GM23248 (cell line): ENCODE results near the gene TM4SF18.

Experiments used
- EZH2 ChIP-seq: fragments of 200-600 bp; sonication (generic); IDR thresholded peaks from 2 replicates; pipeline ENCODE4 v1.6.1; 2018; ENCODE audit warnings: antibody characterized with exemption, mild to moderate bottlenecking; ENCODE audit not compliant: insufficient read depth, poor library complexity, severe bottlenecking
- EZH2phosphoT487 ChIP-seq: fragments of 200-600 bp; sonication (generic); IDR thresholded peaks from 2 replicates; pipeline ENCODE4 v1.6.1; 2018; ENCODE audit warnings: antibody characterized with exemption, moderate library complexity, mild to moderate bottlenecking, low read depth; ENCODE audit not compliant: insufficient read depth

DNA sequence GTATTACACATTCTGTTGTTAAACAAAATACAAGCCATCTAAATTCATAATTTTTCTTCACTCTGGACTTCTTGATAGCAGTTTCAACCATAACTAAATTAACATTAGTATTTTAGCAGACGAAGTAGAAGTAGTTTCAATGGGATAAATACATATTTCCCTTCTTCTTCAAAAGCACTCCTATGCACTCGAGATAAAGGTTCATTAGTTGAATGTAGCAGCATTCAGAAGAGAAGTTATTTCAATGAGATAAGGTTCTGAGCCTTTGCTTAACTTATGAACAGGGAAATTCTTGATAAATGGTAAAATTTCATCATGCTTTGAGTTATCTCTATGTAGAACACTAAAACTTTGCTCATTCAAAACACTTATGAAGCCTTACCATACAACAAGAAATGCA is 11.8 kb downstream of the TM4SF18 start:
- TF ChIP-seq EZH2 = no peak
- no peak for TF ChIP-seq EZH2phosphoT487
